ENCODE data around the gene PMPCA.

- no peak for TF ChIP-seq POLR2A (IDR thresholded peaks at IDR 0.05)
- no peak for TF ChIP-seq CTCF (IDR thresholded peaks at IDR 0.05)
These were observed 16.9 kb upstream of the PMPCA start for GRCh38 chr9:136393531-136393930.

Data from testis (tissue), 2 donors.